Endothelial cell of umbilical vein (primary cell): ENCODE data around the gene ZNF264. TPM values are rescaled to one million over a fixed set of nuclear protein-coding genes. Genes with fewer than 3 reads are reported as not detected.
"Not testable (repeated sequence)": the region's sequence is repeated elsewhere in the genome, so short reads cannot be mapped to it uniquely, and the experiment has no call there.

Experiments
- BruUV-seq: library from RNA; stranded (reverse); fragments of 400-500 nt; replicated peaks from 2 replicates; lab custom pipeline; 2021; lab: Mats Ljungman, UMichigan
- CTCF ChIA-PET: fragments of 300-600, 350-600 bp; sonication (Branson Sonifier 250); formaldehyde crosslinking; loops from one replicate; lab custom pipeline; 2021; ENCODE audit warnings: antibody characterized with exemption, inconsistent platforms; lab: Charles Lee
- POLR2A ChIA-PET: fragments of 300-600, 350-600 bp; sonication (Branson Sonifier 250); formaldehyde crosslinking; loops from one replicate; lab custom pipeline; 2021; ENCODE audit warnings: antibody characterized with exemption, inconsistent platforms; lab: Charles Lee
- DNase-seq: peaks from one replicate; pipeline ENCODE4 v3.0.0-alpha.2; 2011; ENCODE audit warnings: low read depth, low spot score
- FAIRE-seq: peaks from 2 replicates; lab custom pipeline; 2011; peaks lifted over from hg19 to GRCh38; lab: Jason Lieb, UNC
- H2AFZ ChIP-seq: 2 replicates; pipeline ENCODE4 v1.6.0; 2012; ENCODE audit warnings: low read depth, low read length, control low read depth, inconsistent platforms
- H3K27ac ChIP-seq: 2 replicates; pipeline ENCODE4 v1.5.1; 2011; ENCODE audit warnings: low read depth, mild to moderate bottlenecking, control low read depth, low read length, moderate library complexity; ENCODE audit not compliant: insufficient read depth
- H3K27me3 ChIP-seq, 2 experiments: 2 replicates each; pipeline versions ENCODE4 v1.6.0 to v1.6.1; 2011; ENCODE audit warnings: low read length in 2 of 2, mixed read lengths in 1 of 2; ENCODE audit not compliant: control insufficient read depth in 2 of 2, insufficient read depth in 2 of 2
- H3K36me3 ChIP-seq, 2 experiments: 2 replicates in 1 of 2; 3 replicates in 1 of 2; pipeline ENCODE4 v1.5.1; 2011; ENCODE audit warnings: low read length in 2 of 2, mild to moderate bottlenecking in 1 of 2, moderate library complexity in 1 of 2; ENCODE audit not compliant: control insufficient read depth in 2 of 2, insufficient read depth in 2 of 2; ENCODE audit errors: extremely low read depth in 1 of 2
- H3K4me1 ChIP-seq: 3 replicates; pipeline ENCODE4 v1.5.1; 2011; ENCODE audit warnings: mild to moderate bottlenecking, low read length; ENCODE audit not compliant: control insufficient read depth, insufficient read depth; ENCODE audit errors: extremely low read depth
- H3K4me2 ChIP-seq: 2 replicates; pipeline ENCODE4 v1.6.1; 2011; ENCODE audit warnings: low read length, control low read depth, mixed read lengths; ENCODE audit not compliant: insufficient read depth
- H3K4me3 ChIP-seq, 3 experiments: fragments of 200-600 bp in 1 of 3; sonication (generic), shearing (Covaris generic) in 1 of 3; replicated peaks in 1 of 3; 2 replicates each; pipeline ENCODE4 v1.5.1; 2011 to 2016; ENCODE audit warnings: control low read depth in 3 of 3, low read length in 3 of 3, mild to moderate bottlenecking in 2 of 3, inconsistent platforms in 1 of 3, low read depth in 1 of 3, moderate library complexity in 1 of 3; ENCODE audit not compliant: insufficient read depth in 1 of 3
- H3K79me2 ChIP-seq: 2 replicates; pipeline ENCODE4 v1.6.0; 2012; ENCODE audit warnings: low read length, inconsistent platforms; ENCODE audit not compliant: control insufficient read depth, insufficient read depth
- H3K9ac ChIP-seq: replicated peaks from 2 replicates; pipeline ENCODE3; 2011; ENCODE audit warnings: low read length, control low read depth; ENCODE audit not compliant: insufficient read depth; ENCODE audit errors: extremely low read depth
- H3K9me1 ChIP-seq: replicated peaks from 3 replicates; pipeline ENCODE4 v1.6.0; 2011; ENCODE audit warnings: mild to moderate bottlenecking, low read length; ENCODE audit not compliant: control insufficient read depth, insufficient read depth; ENCODE audit errors: extremely low read depth
- H3K9me3 ChIP-seq: replicated peaks from 2 replicates; pipeline ENCODE4 v1.5.1; 2012; ENCODE audit warnings: low read length, inconsistent platforms; ENCODE audit not compliant: control insufficient read depth, insufficient read depth
- H4K20me1 ChIP-seq: replicated peaks from 2 replicates; pipeline ENCODE3; 2011; ENCODE audit warnings: mild to moderate bottlenecking, low read length; ENCODE audit not compliant: control insufficient read depth, insufficient read depth; ENCODE audit errors: extremely low read depth
- CTCF ChIP-seq, 2 donors: IDR thresholded peaks; 1 replicate in 1 of 2; 2 replicates in 1 of 2; pipeline ENCODE4 v1.5.1; 2011; ENCODE audit warnings: low read length in 2 of 2, mild to moderate bottlenecking in 2 of 2, moderate library complexity in 2 of 2, control low read depth in 1 of 2, inconsistent platforms in 1 of 2, low read depth in 1 of 2; ENCODE audit not compliant: insufficient read depth in 1 of 2; ENCODE audit errors: extremely low read depth in 1 of 2
- EZH2 ChIP-seq: IDR thresholded peaks from 2 replicates; pipeline ENCODE4 v1.6.1; 2012; ENCODE audit warnings: borderline replicate concordance, low read depth, mild to moderate bottlenecking, moderate library complexity, low read length, inconsistent platforms; ENCODE audit not compliant: severe bottlenecking
- MYC ChIP-seq: IDR thresholded peaks from one replicate; pipeline ENCODE4 v1.6.1; 2011; ENCODE audit warnings: mild to moderate bottlenecking, low read depth, low read length
- POLR2A ChIP-seq: IDR thresholded peaks from 2 replicates; pipeline ENCODE4 v1.6.1; 2012; ENCODE audit warnings: low read depth, mild to moderate bottlenecking, control low read depth, low read length
- POLR2AphosphoS5 ChIP-seq: IDR thresholded peaks from 2 replicates; pipeline ENCODE4 v1.6.1; 2012; ENCODE audit warnings: low read depth, mild to moderate bottlenecking, control low read depth, low read length, moderate library complexity; ENCODE audit not compliant: insufficient read depth
- dilution Hi-C: fragments of 300-500 bp; cut with MboI; formaldehyde crosslinking; loops from one replicate; pipeline ENCODE4 v1.15.0; 2019; ENCODE audit warnings: low sequenced_read_pairs; ENCODE audit not compliant: extremely low pct_ligation_motif_present
- intact Hi-C: fragments of 100-400 bp; cut with micrococcal nuclease; formaldehyde crosslinking; loops from one replicate; pipeline ENCODE4 v1.10.0; 2022
- polyA plus RNA-seq, 4 experiments: library from polyadenylated mRNA; depleted of rRNA in 3 of 4; stranded (reverse) in 3 of 4; unstranded in 1 of 4; fragments of >200 nt; gene quantifications; 2 replicates each; pipeline versions ENCODE4 v1.2.1 to v1.2.3, GENCODE V29; 2011 to 2012; ENCODE audit warnings: missing spikeins in 1 of 4
- total RNA-seq: library from RNA; stranded (reverse); gene quantifications from 2 replicates; pipeline ENCODE4 v1.2.3, GENCODE V29; 2021

The ZNF264 gene
- total and polyA plus RNA-seq, 2 donors (not counting 3 experiments of a cell fraction or from before 2014, with no cell fraction given): 4.4 to 20.5 TPM

DNA sequence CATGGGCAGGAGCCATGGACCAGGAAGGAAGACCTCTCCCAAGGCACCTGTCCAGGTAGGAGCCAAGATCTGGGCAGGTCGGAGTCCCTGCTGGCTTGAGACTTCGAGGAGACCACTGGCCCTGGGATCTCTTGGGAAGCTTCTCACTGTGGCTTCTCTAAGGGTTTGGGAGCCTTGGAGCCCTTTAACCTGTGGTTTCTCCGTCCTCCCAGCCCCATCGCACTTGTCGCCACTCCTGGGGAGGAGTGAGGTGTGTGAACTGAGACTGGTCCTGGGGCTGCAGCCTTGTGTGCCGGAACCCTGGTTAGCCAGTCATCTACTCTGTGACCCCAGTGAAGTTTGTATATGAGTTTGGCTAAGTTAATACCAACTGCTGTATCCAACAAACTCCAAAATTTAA lies 57.3 kb downstream of the ZNF264 start:
- DNase-seq (no peak), FAIRE-seq (no peak)
- ChIA-PET CTCF (no interaction called here), POLR2A (no interaction called here)
- Histone ChIP-seq H3K4me1 (no peaks in the 10 kb centered on the region), H3K4me3 (no peak overlapping the region), H3K9me1 (no peaks in the 10 kb centered on the region), H3K36me3 (peaks cover 16 to 35% of the 10 kb centered on the region in 2 experiments), H3K9me3 (no peaks in the 10 kb centered on the region), H3K27ac (no peak overlapping the region), H3K79me2 (peaks cover 2% of the 10 kb centered on the region), H2AFZ (no peak overlapping the region), H4K20me1 (no peaks in the 10 kb centered on the region), H3K9ac (no peak overlapping the region), H3K27me3 (no peaks in the 10 kb centered on the region), H3K4me2 (no peak overlapping the region)
- TF ChIP-seq POLR2AphosphoS5 (no peak), CTCF (IDR thresholded peaks at IDR 0.05; ENCODE audit: extremely low read depth in 1 of 2, insufficient read depth in 1 of 2, low read depth in 1 of 2, low read length in 2 of 2) (no peak), EZH2 (no peak), POLR2A (no peak), MYC (no peak)
- no TSS peak for BruUV-seq
- dilution Hi-C loops: no loop called here
- intact Hi-C loops: no loop called here

DNA sequence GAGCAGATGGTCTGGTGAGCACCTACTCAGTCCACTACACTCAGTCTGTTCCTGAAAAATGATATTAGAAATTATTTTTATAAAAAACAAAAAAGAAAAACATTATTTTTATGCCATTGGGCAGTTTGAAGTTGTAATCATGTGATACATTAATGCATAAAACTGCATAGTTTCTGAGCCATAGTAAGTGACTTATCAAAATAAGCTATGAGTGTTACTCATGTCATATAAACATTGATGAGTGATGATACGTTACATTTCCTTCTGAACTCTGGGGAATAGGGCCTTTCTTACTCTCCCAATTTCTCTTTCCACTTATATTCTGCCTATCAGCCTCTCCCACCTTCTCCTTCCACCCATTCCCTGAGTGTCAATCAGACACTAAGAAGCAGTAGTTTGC lies 58.0 kb downstream of the ZNF264 start:
- no peak for DNase-seq
- dilution Hi-C loops: no loop called here

GRCh38 chr19:57253767-57254166 lies 62.5 kb downstream of the ZNF264 start:
- H3K4me3 ChIP-seq, POLR2A ChIA-PET, H2AFZ ChIP-seq, BruUV-seq, dilution Hi-C loops, H3K9me3 ChIP-seq, FAIRE-seq, H3K4me2 ChIP-seq, H3K27ac ChIP-seq, H3K27me3 ChIP-seq, H4K20me1 ChIP-seq, H3K9ac ChIP-seq, H3K9me1 ChIP-seq, H3K79me2 ChIP-seq, intact Hi-C loops, DNase-seq, CTCF ChIA-PET, H3K4me1 ChIP-seq: not testable (repeated sequence)
- peaks cover 16 to 26% of the 10 kb centered on the region in 2 experiments for H3K36me3 ChIP-seq

More for the DNA sequence above, 58.0 kb downstream of the ZNF264 start:
- Histone ChIP-seq H3K9me3 (peaks cover 5% of the 10 kb centered on the region), H3K4me1 (no peaks in the 10 kb centered on the region), H2AFZ (no peak overlapping the region), H3K4me3 (no peak overlapping the region), H3K79me2 (no peaks in the 10 kb centered on the region), H3K9ac (no peak overlapping the region), H3K9me1 (no peaks in the 10 kb centered on the region), H3K27me3 (no peaks in the 10 kb centered on the region), H3K4me2 (no peak overlapping the region), H4K20me1 (no peaks in the 10 kb centered on the region), H3K36me3 (peaks cover 20 to 39% of the 10 kb centered on the region in 2 experiments), H3K27ac (no peak overlapping the region)
- intact Hi-C loops: no loop called here
- POLR2A ChIA-PET: no interaction called here
- BruUV-seq: no TSS peak
- CTCF ChIA-PET: no interaction called here
- TF ChIP-seq POLR2A: no peak
- no peak for FAIRE-seq
